Hematopoietic multipotent progenitor cell treated with erythropoietin and hydrocortisone succinate and interleukin-3 and kit ligand, for 17 days (in vitro differentiated cells): ENCODE results near the gene TFDP1.

Experiments
- DNase-seq: peaks from one replicate; pipeline ENCODE4 v3.0.0-alpha.2; 2015; ENCODE audit warnings: low spot score

TFDP1 gene

GRCh38 chr13:113651511-113652403 lies 67.2 kb downstream of the TFDP1 start:
- no peak for DNase-seq

GRCh38 chr13:113652404-113653263 lies 68.1 kb downstream of the TFDP1 start:
- no peak for DNase-seq

GRCh38 chr13:113653264-113654174 lies 69.0 kb downstream of the TFDP1 start:
- no peak for DNase-seq

- no peak for DNase-seq
Measured at GRCh38 chr13:113654175-113654560, 69.6 kb downstream of the TFDP1 start.

- DNase-seq = no peak
Measured at GRCh38 chr13:113654591-113655345, 70.2 kb downstream of the TFDP1 start.

- no peak for DNase-seq
Measured at GRCh38 chr13:113655346-113656002, 70.9 kb downstream of the TFDP1 start.

- no peak for DNase-seq
Measured at GRCh38 chr13:113656003-113656588, 71.5 kb downstream of the TFDP1 start.

- no peak for DNase-seq
Measured at GRCh38 chr13:113656831-113657671, 72.5 kb downstream of the TFDP1 start.

GRCh38 chr13:113657851-113658741 lies 73.5 kb downstream of the TFDP1 start, which contains the start of gene ATP4B:
Gene ATP4B (minus strand): TSS chr13:113658198. CDS start chr13:113658144, 54 bp downstream.
- DNase-seq = no peak

- DNase-seq = no peak
Measured at GRCh38 chr13:113658836-113659235, 74.3 kb downstream of the TFDP1 start.

- DNase-seq = no peak
Measured at GRCh38 chr13:113659337-113659736, 74.8 kb downstream of the TFDP1 start.

- no peak for DNase-seq
Measured at GRCh38 chr13:113660066-113660465, 75.5 kb downstream of the TFDP1 start.

- no peak for DNase-seq
Measured at GRCh38 chr13:113661509-113661908, 77.0 kb downstream of the TFDP1 start.

- no peak for DNase-seq
Measured at GRCh38 chr13:113663934-113664333, 79.4 kb downstream of the TFDP1 start.

- DNase-seq = no peak
Measured at GRCh38 chr13:113664751-113665596, 80.4 kb downstream of the TFDP1 start.

GRCh38 chr13:113665597-113666328 lies 81.2 kb downstream of the TFDP1 start:
- no peak for DNase-seq

GRCh38 chr13:113666329-113666670 lies 81.7 kb downstream of the TFDP1 start:
- DNase-seq = no peak
